ENCODE measurements around the gene GADD45B.

Gene GADD45B

GRCh38 chr19:2476451-2477140 is 669 bp downstream of the GADD45B start:
- Histone ChIP-seq H3K9me3 (ENCODE audit: control insufficient read depth, insufficient read depth, low read depth, low read length) (no peaks in the 10 kb centered on the region), H3K9ac (ENCODE audit: low read length) (peak overlapping the region; percentile 93), H3K36me3 (ENCODE audit: control insufficient read depth, insufficient read depth, low read length) (peaks cover 9% of the 10 kb centered on the region; the same call in 1 of the 2 replicates), H3K27ac (ENCODE audit: low read depth, low read length) (peak overlapping the region; percentile 56; the same call in 1 of the 2 replicates), H3K4me1 (ENCODE audit: control insufficient read depth, insufficient read depth, low read length) (peaks cover 7% of the 10 kb centered on the region), H3K27me3 (ENCODE audit: control insufficient read depth, insufficient read depth, low read length) (peaks cover 12% of the 10 kb centered on the region), H3K4me3 (ENCODE audit: low read depth, low read length) (peak overlapping the region; percentile 80)

GRCh38 chr19:2477141-2477710 is 1.3 kb downstream of the GADD45B start:
- Histone ChIP-seq H3K36me3 (ENCODE audit: control insufficient read depth, insufficient read depth, low read length) (peaks cover 9% of the 10 kb centered on the region; the same call in 1 of the 2 replicates), H3K9ac (ENCODE audit: low read length) (peak overlapping the region; percentile 93), H3K27ac (ENCODE audit: low read depth, low read length) (no peak overlapping the region), H3K4me3 (ENCODE audit: low read depth, low read length) (peak overlapping the region; percentile 80), H3K9me3 (ENCODE audit: control insufficient read depth, insufficient read depth, low read depth, low read length) (no peaks in the 10 kb centered on the region), H3K27me3 (ENCODE audit: control insufficient read depth, insufficient read depth, low read length) (peaks cover 12% of the 10 kb centered on the region), H3K4me1 (ENCODE audit: control insufficient read depth, insufficient read depth, low read length) (peaks cover 7% of the 10 kb centered on the region)

- H3K36me3 ChIP-seq (ENCODE audit: control insufficient read depth, insufficient read depth, low read length), result peaks cover 9% of the 10 kb centered on the region; the same call in 1 of the 2 replicates
- peak overlapping the region; percentile 68 for H3K9ac ChIP-seq (ENCODE audit: low read length)
- H3K27me3 ChIP-seq (ENCODE audit: control insufficient read depth, insufficient read depth, low read length), result peaks cover 12% of the 10 kb centered on the region
- H3K27ac ChIP-seq (ENCODE audit: low read depth, low read length), result no peak overlapping the region
- H3K4me1 ChIP-seq (ENCODE audit: control insufficient read depth, insufficient read depth, low read length), result peaks cover 7% of the 10 kb centered on the region
- peak overlapping the region; percentile 80 for H3K4me3 ChIP-seq (ENCODE audit: low read depth, low read length)
- H3K9me3 ChIP-seq (ENCODE audit: control insufficient read depth, insufficient read depth, low read depth, low read length), result no peaks in the 10 kb centered on the region; the same call in 1 of the 2 replicates
Observed at GRCh38 chr19:2477732-2478191, 1.8 kb downstream of the GADD45B start.

- Histone ChIP-seq H3K27ac (ENCODE audit: low read depth, low read length) (no peak overlapping the region), H3K4me1 (ENCODE audit: control insufficient read depth, insufficient read depth, low read length) (peaks cover 7% of the 10 kb centered on the region), H3K36me3 (ENCODE audit: control insufficient read depth, insufficient read depth, low read length) (peaks cover 9% of the 10 kb centered on the region; the same call in 1 of the 2 replicates), H3K4me3 (ENCODE audit: low read depth, low read length) (peak overlapping the region; percentile 80), H3K9ac (ENCODE audit: low read length) (peak overlapping the region; percentile 65), H3K27me3 (ENCODE audit: control insufficient read depth, insufficient read depth, low read length) (peaks cover 12% of the 10 kb centered on the region), H3K9me3 (ENCODE audit: control insufficient read depth, insufficient read depth, low read depth, low read length) (peaks cover 3% of the 10 kb centered on the region; the same call in 1 of the 2 replicates)
Observed at GRCh38 chr19:2478278-2478755, 2.4 kb downstream of the GADD45B start.

GRCh38 chr19:2478756-2479555 is 3.0 kb downstream of the GADD45B start:
- Histone ChIP-seq H3K4me3 (ENCODE audit: low read depth, low read length) (peak overlapping the region; percentile 80), H3K9me3 (ENCODE audit: control insufficient read depth, insufficient read depth, low read depth, low read length) (peaks cover 3% of the 10 kb centered on the region; the same call in 1 of the 2 replicates), H3K4me1 (ENCODE audit: control insufficient read depth, insufficient read depth, low read length) (peaks cover 7% of the 10 kb centered on the region), H3K36me3 (ENCODE audit: control insufficient read depth, insufficient read depth, low read length) (peaks cover 9% of the 10 kb centered on the region; the same call in 1 of the 2 replicates), H3K27me3 (ENCODE audit: control insufficient read depth, insufficient read depth, low read length) (peaks cover 12% of the 10 kb centered on the region), H3K27ac (ENCODE audit: low read depth, low read length) (no peak overlapping the region), H3K9ac (ENCODE audit: low read length) (peak overlapping the region; percentile 65)

GRCh38 chr19:2479556-2480194 is 3.7 kb downstream of the GADD45B start:
- Histone ChIP-seq H3K4me1 (ENCODE audit: control insufficient read depth, insufficient read depth, low read length) (peaks cover 7% of the 10 kb centered on the region), H3K27ac (ENCODE audit: low read depth, low read length) (no peak overlapping the region), H3K4me3 (ENCODE audit: low read depth, low read length) (peak overlapping the region; percentile 80)

GRCh38 chr19:2481466-2481865 is 5.5 kb downstream of the GADD45B start:
- H3K4me1 ChIP-seq (ENCODE audit: control insufficient read depth, insufficient read depth, low read length), result peaks cover 4% of the 10 kb centered on the region
- no peak overlapping the region for H3K27ac ChIP-seq (ENCODE audit: low read depth, low read length)
- H3K9me3 ChIP-seq (ENCODE audit: control insufficient read depth, insufficient read depth, low read depth, low read length), result peaks cover 3% of the 10 kb centered on the region; the same call in 1 of the 2 replicates
- peaks cover 12% of the 10 kb centered on the region for H3K27me3 ChIP-seq (ENCODE audit: control insufficient read depth, insufficient read depth, low read length)
- H3K36me3 ChIP-seq (ENCODE audit: control insufficient read depth, insufficient read depth, low read length), result peaks cover 9% of the 10 kb centered on the region; the same call in 1 of the 2 replicates
- no peak overlapping the region for H3K4me3 ChIP-seq (ENCODE audit: low read depth, low read length)
- H3K9ac ChIP-seq (ENCODE audit: low read length), result no peak overlapping the region

More at GRCh38 chr19:2479556-2480194, 3.7 kb downstream of the GADD45B start:
- Histone ChIP-seq H3K9ac (ENCODE audit: low read length) (no peak overlapping the region), H3K27me3 (ENCODE audit: control insufficient read depth, insufficient read depth, low read length) (peaks cover 12% of the 10 kb centered on the region), H3K36me3 (ENCODE audit: control insufficient read depth, insufficient read depth, low read length) (peaks cover 9% of the 10 kb centered on the region; the same call in 1 of the 2 replicates), H3K9me3 (ENCODE audit: control insufficient read depth, insufficient read depth, low read depth, low read length) (peaks cover 3% of the 10 kb centered on the region; the same call in 1 of the 2 replicates)

- H3K9me3 ChIP-seq (ENCODE audit: control insufficient read depth, insufficient read depth, low read depth, low read length), result peaks cover 3% of the 10 kb centered on the region; the same call in 1 of the 2 replicates
- peaks cover 4% of the 10 kb centered on the region; the same call in 1 of the 2 replicates for H3K36me3 ChIP-seq (ENCODE audit: control insufficient read depth, insufficient read depth, low read length)
- no peak overlapping the region for H3K27ac ChIP-seq (ENCODE audit: low read depth, low read length)
- H3K4me1 ChIP-seq (ENCODE audit: control insufficient read depth, insufficient read depth, low read length), result peaks cover 4% of the 10 kb centered on the region
- H3K4me3 ChIP-seq (ENCODE audit: low read depth, low read length), result no peak overlapping the region
- no peak overlapping the region for H3K9ac ChIP-seq (ENCODE audit: low read length)
- peaks cover 5% of the 10 kb centered on the region; the same call in 1 of the 2 replicates for H3K27me3 ChIP-seq (ENCODE audit: control insufficient read depth, insufficient read depth, low read length)
Observed at GRCh38 chr19:2482354-2483038, 6.6 kb downstream of the GADD45B start.

GRCh38 chr19:2483084-2483483 is 7.2 kb downstream of the GADD45B start:
- no peak overlapping the region for H3K4me3 ChIP-seq (ENCODE audit: low read depth, low read length)
- H3K4me1 ChIP-seq (ENCODE audit: control insufficient read depth, insufficient read depth, low read length), result peaks cover 4% of the 10 kb centered on the region
- peaks cover 10% of the 10 kb centered on the region for H3K27me3 ChIP-seq (ENCODE audit: control insufficient read depth, insufficient read depth, low read length)
- peaks cover 3% of the 10 kb centered on the region; the same call in 1 of the 2 replicates for H3K9me3 ChIP-seq (ENCODE audit: control insufficient read depth, insufficient read depth, low read depth, low read length)
- no peaks in the 10 kb centered on the region for H3K36me3 ChIP-seq (ENCODE audit: control insufficient read depth, insufficient read depth, low read length)
- H3K9ac ChIP-seq (ENCODE audit: low read length), result no peak overlapping the region
- H3K27ac ChIP-seq (ENCODE audit: low read depth, low read length), result no peak overlapping the region
